GM12801 (cell line): Measurements from ENCODE around the gene RBM28.

Source experiments
- CTCF ChIP-seq: IDR thresholded peaks from one replicate; pipeline ENCODE4 v1.5.1; 2011; ENCODE audit warnings: control low read depth; ENCODE audit not compliant: insufficient read length; ENCODE audit errors: extremely low read depth

The RBM28 gene

DNA sequence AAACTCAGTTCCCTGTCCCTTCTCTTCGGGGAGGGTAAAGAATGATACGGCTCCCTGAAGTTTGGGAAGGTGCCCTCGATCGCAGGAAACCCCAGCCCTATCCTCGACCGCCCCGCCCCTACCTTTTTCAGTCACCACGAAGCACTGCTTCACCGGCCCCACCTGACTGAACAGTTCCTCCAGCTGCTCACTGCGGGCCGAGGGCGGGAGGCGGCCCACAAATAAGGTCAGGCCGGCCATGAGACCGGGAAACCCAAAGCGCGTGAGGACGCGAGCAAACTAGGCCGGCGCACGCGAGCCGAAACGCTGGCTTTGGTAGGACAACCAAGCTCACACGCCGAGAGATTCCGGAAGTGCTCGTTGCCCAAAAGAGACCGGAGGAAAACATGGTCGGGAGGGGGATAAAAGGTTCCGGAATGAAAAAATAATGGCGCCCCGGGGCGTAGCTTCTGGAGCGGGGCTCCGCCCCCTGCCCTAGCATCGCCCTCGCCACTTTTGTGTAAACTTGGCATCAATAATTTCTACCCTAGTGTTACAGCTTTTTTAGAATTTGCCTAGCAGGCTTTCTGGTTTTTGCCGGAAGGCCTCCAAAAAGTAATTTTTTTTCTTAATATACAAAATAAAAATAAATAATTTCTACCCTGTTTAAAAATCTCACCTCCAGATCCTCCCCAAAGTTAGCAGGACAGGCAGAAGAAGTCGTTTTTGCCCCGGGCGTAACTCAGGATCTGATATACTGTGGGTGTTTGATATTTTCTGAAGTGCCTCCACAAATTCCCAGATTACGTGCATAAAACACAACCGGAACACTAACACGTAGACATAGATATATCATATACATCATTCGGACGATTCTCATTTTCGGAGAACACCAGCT lies at the start of gene RBM28:
TSS of gene RBM28 (minus strand) at position 355 of the 877 bp plus-strand sequence. CDS start at position 240, 115 bp downstream.
- TF ChIP-seq CTCF: no peak

DNA sequence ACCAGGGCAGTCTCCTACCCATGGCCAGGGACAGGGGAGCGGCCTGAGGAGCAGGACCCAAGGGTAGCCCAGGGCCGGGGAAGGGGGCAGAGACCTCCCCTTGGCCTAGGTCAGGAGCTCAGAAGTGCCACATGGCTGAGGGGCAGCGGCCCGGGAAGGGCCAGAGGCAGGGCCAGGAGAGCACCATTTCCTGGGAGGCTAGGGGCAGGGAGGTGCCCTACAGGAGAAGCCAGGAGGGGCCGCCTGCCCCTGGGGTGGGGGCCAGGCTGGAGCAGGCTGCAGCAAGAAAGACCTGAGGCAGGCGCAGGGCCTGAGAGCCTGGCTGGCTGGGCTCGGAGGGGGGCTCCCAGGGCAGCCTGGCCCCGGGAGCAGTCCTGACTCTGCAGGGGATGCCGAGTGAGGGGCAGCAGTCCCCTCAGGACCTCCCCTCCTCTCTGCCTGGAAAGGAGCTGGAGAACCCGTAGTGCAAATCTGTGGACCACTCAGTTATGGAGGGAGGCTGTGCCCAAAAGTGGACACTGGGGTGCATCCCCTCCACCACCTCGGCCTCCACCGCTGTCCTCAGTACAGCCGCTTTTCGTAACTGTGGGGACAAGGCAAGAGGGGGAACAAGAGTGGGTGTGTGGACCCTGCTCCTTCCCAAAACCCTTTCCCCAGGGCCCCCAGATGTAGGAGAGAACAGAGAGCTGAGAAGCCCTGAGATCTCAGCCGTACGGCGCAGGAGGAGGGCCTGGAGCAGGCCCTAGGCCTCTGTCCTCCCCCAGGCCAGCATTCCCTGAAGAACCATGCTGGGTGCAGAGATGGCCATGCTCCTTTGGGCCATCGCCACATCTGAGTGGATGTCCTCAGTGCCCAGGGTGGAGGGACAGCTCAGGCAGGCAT lies 49.0 kb upstream of the RBM28 start:
- TF ChIP-seq CTCF: no peak

DNA sequence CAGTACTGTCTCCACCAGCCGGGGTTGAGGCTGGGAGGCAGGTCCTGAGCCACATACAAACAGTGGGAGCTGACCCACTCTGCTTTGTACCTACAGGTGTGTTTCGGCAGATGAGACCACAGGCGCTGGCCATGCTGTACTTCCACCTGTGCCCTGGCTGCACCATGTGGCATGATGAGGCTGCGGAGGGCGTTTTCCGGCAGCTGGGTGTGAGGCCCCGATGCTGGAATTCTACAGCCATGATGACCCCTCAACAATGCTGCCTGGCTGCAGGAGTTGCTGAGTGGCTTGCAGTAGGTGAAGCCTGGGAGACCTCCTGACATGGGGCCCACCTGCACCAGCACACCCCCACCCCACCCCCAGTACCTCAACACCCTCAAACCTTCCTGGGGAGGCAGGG lies 48.1 kb upstream of the RBM28 start:
- no peak for TF ChIP-seq CTCF

- TF ChIP-seq CTCF: no peak
These were observed 47.3 kb upstream of the RBM28 start for GRCh38 chr7:128390871-128391565.

GRCh38 chr7:128389618-128390329 lies 46.1 kb upstream of the RBM28 start:
- no peak for TF ChIP-seq CTCF

DNA sequence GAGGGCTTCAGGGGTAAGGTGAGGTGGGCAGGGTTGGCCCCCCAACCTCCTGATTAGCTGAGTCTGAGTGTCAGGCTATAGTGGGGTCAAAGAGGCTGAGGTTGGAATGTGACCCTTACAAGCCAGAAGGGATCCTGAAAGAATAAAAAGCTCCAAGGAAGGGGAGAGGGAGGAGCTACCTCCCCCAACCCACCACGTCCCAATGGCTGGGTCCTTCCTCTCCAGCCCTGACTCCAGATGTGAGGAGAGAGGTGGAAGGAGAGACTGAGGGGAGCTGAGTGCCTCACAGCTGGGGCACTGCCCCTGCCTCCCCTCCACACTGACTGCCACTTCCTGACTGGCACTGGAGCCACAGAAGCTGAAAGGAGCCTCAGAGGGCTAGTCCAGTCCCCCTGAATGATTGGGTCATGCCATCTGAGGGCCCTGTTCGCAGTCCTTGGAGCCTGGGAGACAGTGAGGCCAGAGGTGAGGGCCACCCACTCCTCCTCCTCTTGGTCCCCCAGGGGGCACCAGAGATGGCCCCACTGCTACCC lies 45.4 kb upstream of the RBM28 start:
- no peak for TF ChIP-seq CTCF
